H1 (cell line): Measurements from ENCODE around the gene TMEM40. TPM values are rescaled to one million over a fixed set of nuclear protein-coding genes. Genes with fewer than 3 reads are reported as not detected.

Experiments
- CBX5 ChIP-seq: fragments of 300-800, 300-1000 bp; sonication (generic); IDR thresholded peaks from 2 replicates; pipeline ENCODE4 v1.7.1; 2016; ENCODE audit warnings: antibody characterized with exemption, low read length, low read depth
- EGR1 ChIP-seq: IDR thresholded peaks from 2 replicates; pipeline ENCODE4 v1.6.1; 2011; ENCODE audit warnings: low read depth, low read length, borderline replicate concordance
- JUN ChIP-seq: IDR thresholded peaks from 2 replicates; pipeline ENCODE4 v1.6.1; 2011; ENCODE audit warnings: low read depth, mild to moderate bottlenecking, improper control_type of control experiment, low read length
- polyA plus RNA-seq, 7 experiments: library from polyadenylated mRNA; depleted of rRNA in 3 of 7; stranded (reverse) in 5 of 7; unstranded in 2 of 7; fragments of >200 nt in 5 of 7; fragments of 200-250 nt in 2 of 7; gene quantifications; 1 replicate in 5 of 7; 2 replicates in 1 of 7; 4 replicates in 1 of 7; pipeline versions ENCODE4 v1.2.1 to v1.2.3, GENCODE V29; 2011 to 2013; ENCODE audit warnings: missing spikeins in 2 of 7, mixed read lengths in 2 of 7
- total RNA-seq: library from RNA; stranded (reverse); fragmentation: NEBNext Ultra II Directional; extraction: Animal tissue kit (Norgen Biotek cat#: 25700); gene quantifications from 2 replicates; pipeline ENCODE4 v1.2.1, GENCODE V29; 2021
- TF ChIP-seq, protein P1 (sequence below): IDR thresholded peaks from 2 replicates; pipeline ENCODE4 v1.6.1; 2011; ENCODE audit warnings: low read length, improper control_type of control experiment

The TMEM40 gene
- total and polyA plus RNA-seq, 2 of the 8 experiments (the other 6 are each of a cell fraction or from before 2014, with no cell fraction given) = 0.18 TPM; not detected in 1

DNA sequence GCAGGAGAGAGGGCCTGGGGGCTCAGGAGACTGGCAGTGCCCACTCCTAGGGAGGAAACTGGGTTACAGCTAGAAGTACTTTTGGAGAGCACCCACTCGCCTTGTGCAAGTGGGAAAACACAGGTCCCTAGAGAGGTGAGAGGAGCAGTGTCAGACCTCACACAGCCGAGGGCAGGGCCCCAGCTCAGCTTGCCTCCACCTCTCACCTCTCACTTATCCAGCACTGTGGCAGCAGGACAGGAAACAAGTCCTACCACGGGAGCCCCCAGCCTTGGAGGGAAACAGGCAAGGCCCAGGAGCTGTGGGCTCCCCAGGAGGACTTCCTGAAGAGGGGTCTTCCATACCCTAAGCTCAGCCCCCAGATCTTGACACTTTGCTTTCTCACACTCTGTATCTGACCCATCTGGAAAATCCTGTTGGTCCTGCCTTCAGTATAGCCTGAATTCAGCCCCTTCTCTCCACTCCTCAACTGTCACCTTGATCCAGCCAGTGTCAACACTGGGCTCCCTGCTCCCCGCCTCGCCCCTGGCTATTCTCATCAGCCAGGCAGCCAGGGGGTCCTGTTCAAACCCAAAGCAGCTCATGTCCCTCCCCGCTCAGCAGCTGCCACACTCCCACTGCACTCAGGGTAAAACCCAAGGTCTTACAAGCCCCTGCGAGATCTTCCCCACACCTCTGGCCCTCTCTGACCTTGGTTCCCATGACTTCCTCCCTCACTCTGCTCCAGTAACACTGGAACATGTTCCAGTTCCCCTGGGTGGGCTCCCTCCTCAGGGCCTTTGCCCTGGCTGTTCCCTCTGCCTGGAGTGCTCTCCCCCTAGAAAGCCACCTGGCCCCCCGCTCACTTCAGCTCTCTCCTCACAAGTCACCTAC is 870 bp upstream of the TMEM40 start (continued):
- no peak for TF ChIP-seq CBX5
- no peak for TF ChIP-seq EGR1
- TF ChIP-seq, protein P1, sequence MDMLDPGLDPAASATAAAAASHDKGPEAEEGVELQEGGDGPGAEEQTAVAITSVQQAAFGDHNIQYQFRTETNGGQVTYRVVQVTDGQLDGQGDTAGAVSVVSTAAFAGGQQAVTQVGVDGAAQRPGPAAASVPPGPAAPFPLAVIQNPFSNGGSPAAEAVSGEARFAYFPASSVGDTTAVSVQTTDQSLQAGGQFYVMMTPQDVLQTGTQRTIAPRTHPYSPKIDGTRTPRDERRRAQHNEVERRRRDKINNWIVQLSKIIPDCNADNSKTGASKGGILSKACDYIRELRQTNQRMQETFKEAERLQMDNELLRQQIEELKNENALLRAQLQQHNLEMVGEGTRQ = no peak
- no peak for TF ChIP-seq JUN
